Measurements from ENCODE around the gene TBC1D5.

GRCh38 chr3:17529677-17530076 lies 212.8 kb downstream of the TBC1D5 start:
- TF ChIP-seq CTCF (conservative IDR thresholded peaks at IDR 0.05) = no peak
- no peak for TF ChIP-seq ZFX (IDR thresholded peaks at IDR 0.05)
